A673 (cell line): ENCODE results near the gene C8A.

Source experiments
- CTCF ChIP-seq: fragments of 300-800, 200-600 bp; sonication (generic); conservative IDR thresholded peaks from 2 replicates; pipeline ENCODE4 v1.5.1; 2017; ENCODE audit warnings: low read depth, mild to moderate bottlenecking, antibody characterized with exemption, low read length, moderate library complexity, mixed read lengths
- EZH2 ChIP-seq: fragments of 200-600 bp; sonication (generic); IDR thresholded peaks from 2 replicates; pipeline ENCODE4 v1.6.1; 2017; ENCODE audit warnings: borderline replicate concordance, low read depth, mild to moderate bottlenecking, mixed read lengths, antibody characterized with exemption, low read length; ENCODE audit not compliant: poor library complexity, severe bottlenecking

GRCh38 chr1:56912325-56912724 is 57.7 kb downstream of the C8A start:
- TF ChIP-seq CTCF (no peak), EZH2 (no peak)
